GM23338 (cell line): ENCODE measurements around the gene TMIGD2. TPM values are rescaled to one million over a fixed set of nuclear protein-coding genes. Genes with fewer than 3 reads are reported as not detected.

Experiments
- ATAC-seq: fragments of 200-7000 bp; cut with Tn5 transposase; 3 replicates; pipeline ENCODE4 v1.9.1; 2020
- DNase-seq: peaks from one replicate; pipeline ENCODE4 v3.0.0-alpha.2; 2015; ENCODE audit warnings: low spot score
- H2AFZ ChIP-seq: fragments of 200-600 bp; sonication (generic); 2 replicates; pipeline ENCODE4 v1.8.0; 2016; ENCODE audit warnings: antibody characterized with exemption, mild to moderate bottlenecking, moderate library complexity
- H3F3A ChIP-seq: fragments of 200-600 bp; sonication (generic); replicated peaks from 2 replicates; pipeline ENCODE4 v1.8.0; 2017; ENCODE audit warnings: antibody characterized with exemption, mixed run types, low read depth
- H3K27ac ChIP-seq: fragments of 200-600 bp; sonication (generic); 2 replicates; pipeline ENCODE4 v1.6.1; 2016; ENCODE audit warnings: low read depth
- H3K27me3 ChIP-seq: fragments of 200-600 bp; sonication (generic); 2 replicates; pipeline ENCODE4 v1.8.0; 2016; ENCODE audit warnings: mild to moderate bottlenecking, mixed run types, moderate library complexity; ENCODE audit not compliant: insufficient read depth
- H3K36me3 ChIP-seq: fragments of 200-600 bp; sonication (generic); 2 replicates; pipeline ENCODE4 v1.8.0; 2016; ENCODE audit warnings: mild to moderate bottlenecking; ENCODE audit not compliant: insufficient read depth
- H3K4me1 ChIP-seq: fragments of 200-600 bp; sonication (generic); 2 replicates; pipeline ENCODE4 v1.8.0; 2016; ENCODE audit warnings: mild to moderate bottlenecking, moderate library complexity; ENCODE audit not compliant: insufficient read depth
- H3K4me2 ChIP-seq: fragments of 200-600 bp; sonication (generic); 2 replicates; pipeline ENCODE4 v1.7.1; 2017; ENCODE audit warnings: mixed run types
- H3K4me3 ChIP-seq: fragments of 200-600 bp; sonication (generic); 2 replicates; pipeline ENCODE4 v1.6.1; 2016; ENCODE audit warnings: mixed run types
- H3K79me2 ChIP-seq: fragments of 200-600 bp; sonication (generic); replicated peaks from 2 replicates; pipeline ENCODE4 v1.8.0; 2017; ENCODE audit warnings: mild to moderate bottlenecking; ENCODE audit not compliant: insufficient read depth
- H3K9me2 ChIP-seq: fragments of 200-600 bp; sonication (generic); 2 replicates; pipeline ENCODE4 v1.8.0; 2017; ENCODE audit not compliant: insufficient read depth
- H4K20me1 ChIP-seq: fragments of 200-600 bp; sonication (generic); replicated peaks from 2 replicates; pipeline ENCODE4 v1.8.0; 2017; ENCODE audit warnings: mild to moderate bottlenecking; ENCODE audit not compliant: insufficient read depth
- H3K27ac Mint-ChIP-seq: 2 replicates; pipeline ENCODE4 v1.8.0; 2020; ENCODE audit warnings: inconsistent platforms, mild to moderate bottlenecking, moderate library complexity, mixed read lengths
- H3K27me3 Mint-ChIP-seq: 3 replicates; pipeline ENCODE4 v1.8.0; 2022; ENCODE audit warnings: low read depth, mild to moderate bottlenecking, moderate library complexity, mixed read lengths, inconsistent platforms; ENCODE audit not compliant: insufficient read depth, poor library complexity
- H3K36me3 Mint-ChIP-seq: 3 replicates; pipeline ENCODE4 v1.8.0; 2021; ENCODE audit warnings: low read depth, mild to moderate bottlenecking, inconsistent platforms, moderate library complexity, mixed read lengths
- H3K4me1 Mint-ChIP-seq: 3 replicates; pipeline ENCODE4 v1.8.0; 2020; ENCODE audit warnings: mild to moderate bottlenecking, inconsistent platforms, mixed read lengths
- H3K4me3 Mint-ChIP-seq: 3 replicates; pipeline ENCODE4 v1.8.0; 2021; ENCODE audit warnings: moderate library complexity, mild to moderate bottlenecking, inconsistent platforms, mixed read lengths
- H3K9me3 Mint-ChIP-seq: 3 replicates; pipeline ENCODE4 v1.8.0; 2020; ENCODE audit warnings: moderate library complexity, mild to moderate bottlenecking, inconsistent platforms, mixed read lengths
- CREB1 ChIP-seq: fragments of 250-450 bp; sonication (Bioruptor Pico); IDR thresholded peaks from 2 replicates; pipeline ENCODE4 v1.5.0; 2020; ENCODE audit warnings: low read depth, mild to moderate bottlenecking, moderate library complexity
- EZH2phosphoT487 ChIP-seq: fragments of 200-600 bp; sonication (generic); IDR thresholded peaks from one replicate; pipeline ENCODE4 v1.8.1; 2018; ENCODE audit warnings: antibody characterized with exemption; ENCODE audit not compliant: unreplicated experiment
- JUNB ChIP-seq: IDR thresholded peaks from one replicate; pipeline ENCODE4 v1.6.1; 2016; ENCODE audit warnings: antibody characterized with exemption; ENCODE audit not compliant: unreplicated experiment
- POLR2AphosphoS5 ChIP-seq: IDR thresholded peaks from 2 replicates; pipeline ENCODE4 v1.6.1; 2016; ENCODE audit warnings: antibody characterized with exemption, low read depth
- ZNF114 ChIP-seq: fragments of 250-450 bp; sonication (Bioruptor Pico); IDR thresholded peaks from 2 replicates; pipeline ENCODE4 v1.5.0; 2020; ENCODE audit warnings: mild to moderate bottlenecking, moderate library complexity
- ZNF331 ChIP-seq: fragments of 250-450 bp; sonication (Bioruptor Pico); IDR thresholded peaks from 2 replicates; pipeline ENCODE4 v1.5.0; 2020; ENCODE audit warnings: low read depth, mild to moderate bottlenecking, moderate library complexity
- polyA plus RNA-seq: library from polyadenylated mRNA; unstranded; fragments of >200 nt; fragmentation: Nextera tagmentation; extraction: Ambion mirVana; gene quantifications from 2 replicates; pipeline ENCODE4 v1.2.1, GENCODE V29; 2016
- total RNA-seq: library from RNA; depleted of rRNA; stranded (reverse); fragments of >200 nt; shearing (Covaris generic); gene quantifications from 2 replicates; pipeline ENCODE4 v1.2.3, GENCODE V29; 2014
- TF ChIP-seq, protein P1 (sequence below): fragments of 250-450 bp; sonication (Bioruptor Pico); IDR thresholded peaks from 2 replicates; pipeline ENCODE4 v1.5.0; 2020; ENCODE audit warnings: mild to moderate bottlenecking, moderate library complexity
- TF ChIP-seq, protein P2 (sequence below): IDR thresholded peaks from 2 replicates; pipeline ENCODE4 v1.6.1; 2016; ENCODE audit warnings: antibody characterized with exemption

TMIGD2 gene
- total and polyA plus RNA-seq, 2 experiments from 2014 or later = 0.76 to 0.79 TPM

DNA sequence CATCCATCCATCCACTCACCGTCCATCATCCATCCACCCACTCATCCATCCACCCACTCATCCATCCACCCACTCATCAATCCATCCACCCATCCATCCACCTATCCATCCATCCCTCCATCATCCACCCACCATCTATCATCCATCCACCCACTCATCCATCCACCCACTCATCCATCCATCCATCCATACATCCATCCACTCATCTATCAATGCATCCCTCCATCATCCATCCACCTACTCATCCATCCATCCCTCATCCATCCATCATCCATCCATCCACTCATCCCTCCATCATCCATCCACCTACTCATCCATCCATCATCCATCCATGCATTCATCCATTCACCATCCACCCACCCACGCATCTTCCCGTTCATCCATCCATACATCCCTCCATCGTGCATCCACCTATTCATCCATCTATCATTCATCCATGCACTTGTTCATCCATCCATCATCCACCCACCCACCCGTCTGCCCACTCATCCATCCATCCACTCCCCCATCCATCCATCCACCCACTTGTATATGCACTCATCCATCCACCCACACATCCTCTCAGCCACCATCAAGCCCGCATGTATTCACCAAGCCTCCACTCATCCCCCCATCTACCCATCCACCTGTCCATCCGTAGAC is 32.9 kb upstream of the TMIGD2 start (continued):
- TF ChIP-seq, protein P1, sequence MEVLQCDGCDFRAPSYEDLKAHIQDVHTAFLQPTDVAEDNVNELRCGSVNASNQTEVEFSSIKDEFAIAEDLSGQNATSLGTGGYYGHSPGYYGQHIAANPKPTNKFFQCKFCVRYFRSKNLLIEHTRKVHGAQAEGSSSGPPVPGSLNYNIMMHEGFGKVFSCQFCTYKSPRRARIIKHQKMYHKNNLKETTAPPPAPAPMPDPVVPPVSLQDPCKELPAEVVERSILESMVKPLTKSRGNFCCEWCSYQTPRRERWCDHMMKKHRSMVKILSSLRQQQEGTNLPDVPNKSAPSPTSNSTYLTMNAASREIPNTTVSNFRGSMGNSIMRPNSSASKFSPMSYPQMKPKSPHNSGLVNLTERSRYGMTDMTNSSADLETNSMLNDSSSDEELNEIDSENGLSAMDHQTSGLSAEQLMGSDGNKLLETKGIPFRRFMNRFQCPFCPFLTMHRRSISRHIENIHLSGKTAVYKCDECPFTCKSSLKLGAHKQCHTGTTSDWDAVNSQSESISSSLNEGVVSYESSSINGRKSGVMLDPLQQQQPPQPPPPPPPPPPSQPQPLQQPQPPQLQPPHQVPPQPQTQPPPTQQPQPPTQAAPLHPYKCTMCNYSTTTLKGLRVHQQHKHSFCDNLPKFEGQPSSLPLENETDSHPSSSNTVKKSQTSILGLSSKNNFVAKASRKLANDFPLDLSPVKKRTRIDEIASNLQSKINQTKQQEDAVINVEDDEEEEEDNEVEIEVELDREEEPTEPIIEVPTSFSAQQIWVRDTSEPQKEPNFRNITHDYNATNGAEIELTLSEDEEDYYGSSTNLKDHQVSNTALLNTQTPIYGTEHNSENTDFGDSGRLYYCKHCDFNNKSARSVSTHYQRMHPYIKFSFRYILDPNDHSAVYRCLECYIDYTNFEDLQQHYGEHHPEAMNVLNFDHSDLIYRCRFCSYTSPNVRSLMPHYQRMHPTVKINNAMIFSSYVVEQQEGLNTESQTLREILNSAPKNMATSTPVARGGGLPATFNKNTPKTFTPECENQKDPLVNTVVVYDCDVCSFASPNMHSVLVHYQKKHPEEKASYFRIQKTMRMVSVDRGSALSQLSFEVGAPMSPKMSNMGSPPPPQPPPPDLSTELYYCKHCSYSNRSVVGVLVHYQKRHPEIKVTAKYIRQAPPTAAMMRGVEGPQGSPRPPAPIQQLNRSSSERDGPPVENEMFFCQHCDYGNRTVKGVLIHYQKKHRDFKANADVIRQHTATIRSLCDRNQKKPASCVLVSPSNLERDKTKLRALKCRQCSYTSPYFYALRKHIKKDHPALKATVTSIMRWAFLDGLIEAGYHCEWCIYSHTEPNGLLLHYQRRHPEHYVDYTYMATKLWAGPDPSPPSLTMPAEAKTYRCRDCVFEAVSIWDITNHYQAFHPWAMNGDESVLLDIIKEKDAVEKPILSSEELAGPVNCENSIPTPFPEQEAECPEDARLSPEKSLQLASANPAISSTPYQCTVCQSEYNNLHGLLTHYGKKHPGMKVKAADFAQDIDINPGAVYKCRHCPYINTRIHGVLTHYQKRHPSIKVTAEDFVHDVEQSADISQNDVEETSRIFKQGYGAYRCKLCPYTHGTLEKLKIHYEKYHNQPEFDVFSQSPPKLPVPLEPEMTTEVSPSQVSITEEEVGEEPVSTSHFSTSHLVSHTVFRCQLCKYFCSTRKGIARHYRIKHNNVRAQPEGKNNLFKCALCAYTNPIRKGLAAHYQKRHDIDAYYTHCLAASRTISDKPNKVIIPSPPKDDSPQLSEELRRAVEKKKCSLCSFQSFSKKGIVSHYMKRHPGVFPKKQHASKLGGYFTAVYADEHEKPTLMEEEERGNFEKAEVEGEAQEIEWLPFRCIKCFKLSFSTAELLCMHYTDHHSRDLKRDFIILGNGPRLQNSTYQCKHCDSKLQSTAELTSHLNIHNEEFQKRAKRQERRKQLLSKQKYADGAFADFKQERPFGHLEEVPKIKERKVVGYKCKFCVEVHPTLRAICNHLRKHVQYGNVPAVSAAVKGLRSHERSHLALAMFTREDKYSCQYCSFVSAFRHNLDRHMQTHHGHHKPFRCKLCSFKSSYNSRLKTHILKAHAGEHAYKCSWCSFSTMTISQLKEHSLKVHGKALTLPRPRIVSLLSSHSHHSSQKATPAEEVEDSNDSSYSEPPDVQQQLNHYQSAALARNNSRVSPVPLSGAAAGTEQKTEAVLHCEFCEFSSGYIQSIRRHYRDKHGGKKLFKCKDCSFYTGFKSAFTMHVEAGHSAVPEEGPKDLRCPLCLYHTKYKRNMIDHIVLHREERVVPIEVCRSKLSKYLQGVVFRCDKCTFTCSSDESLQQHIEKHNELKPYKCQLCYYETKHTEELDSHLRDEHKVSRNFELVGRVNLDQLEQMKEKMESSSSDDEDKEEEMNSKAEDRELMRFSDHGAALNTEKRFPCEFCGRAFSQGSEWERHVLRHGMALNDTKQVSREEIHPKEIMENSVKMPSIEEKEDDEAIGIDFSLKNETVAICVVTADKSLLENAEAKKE (CRISPR knock-in tag) = no peak
- no peak for TF ChIP-seq JUNB

DNA sequence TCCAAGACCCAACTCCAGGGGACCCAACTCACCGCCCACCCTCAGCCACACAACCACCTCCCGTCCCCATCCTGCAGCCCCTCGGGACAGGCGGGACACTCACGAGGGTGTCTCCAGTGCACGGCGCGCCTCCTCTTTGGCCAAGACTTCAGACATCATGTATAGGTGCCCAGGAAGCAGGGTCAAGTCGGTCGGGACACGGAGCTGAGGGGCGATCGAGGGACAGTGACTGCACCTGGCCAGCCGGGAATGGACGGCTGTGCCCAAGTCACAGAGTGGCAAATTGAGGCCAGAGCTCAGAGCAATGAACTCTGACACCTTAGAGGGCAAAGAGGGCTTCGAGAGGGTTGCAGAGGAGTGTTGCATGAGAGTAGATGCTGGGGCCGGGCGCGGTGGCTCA is 27.7 kb upstream of the TMIGD2 start:
- H3K4me3 ChIP-seq = no peak overlapping the region
- H4K20me1 ChIP-seq = no peaks in the 10 kb centered on the region; the same call in 1 of the 2 replicates
- no peaks in the 10 kb centered on the region for H3K36me3 ChIP-seq
- Mint-ChIP-seq H3K9me3 (no peaks in the 10 kb centered on the region; the same call in 2 of the 3 replicates), H3K4me1 (peaks cover 18% of the 10 kb centered on the region), H3K4me3 (no peak overlapping the region), H3K27me3 (peaks cover 26% of the 10 kb centered on the region), H3K36me3 (peaks cover 18% of the 10 kb centered on the region), H3K27ac (no peak overlapping the region)
- no peaks in the 10 kb centered on the region for H3K27me3 ChIP-seq
- H3K9me2 ChIP-seq = 0 out of 2 replicates have a peak, but pooled peaks cover 2% of the 10 kb centered on the region
- no peak for ATAC-seq
- no peak overlapping the region for H2AFZ ChIP-seq
- peaks cover 3% of the 10 kb centered on the region; the same call in 1 of the 2 replicates for H3K4me1 ChIP-seq
- H3K79me2 ChIP-seq = no peaks in the 10 kb centered on the region
- DNase-seq = no peak
- H3K4me2 ChIP-seq = no peak overlapping the region
- H3F3A ChIP-seq = peaks cover 6% of the 10 kb centered on the region; the same call in 1 of the 2 replicates
- H3K27ac ChIP-seq = no peak overlapping the region
- TF ChIP-seq, protein P2, sequence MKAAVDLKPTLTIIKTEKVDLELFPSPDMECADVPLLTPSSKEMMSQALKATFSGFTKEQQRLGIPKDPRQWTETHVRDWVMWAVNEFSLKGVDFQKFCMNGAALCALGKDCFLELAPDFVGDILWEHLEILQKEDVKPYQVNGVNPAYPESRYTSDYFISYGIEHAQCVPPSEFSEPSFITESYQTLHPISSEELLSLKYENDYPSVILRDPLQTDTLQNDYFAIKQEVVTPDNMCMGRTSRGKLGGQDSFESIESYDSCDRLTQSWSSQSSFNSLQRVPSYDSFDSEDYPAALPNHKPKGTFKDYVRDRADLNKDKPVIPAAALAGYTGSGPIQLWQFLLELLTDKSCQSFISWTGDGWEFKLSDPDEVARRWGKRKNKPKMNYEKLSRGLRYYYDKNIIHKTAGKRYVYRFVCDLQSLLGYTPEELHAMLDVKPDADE = no peak
- TF ChIP-seq, protein P1 (CRISPR knock-in tag) = no peak
- TF ChIP-seq ZNF114 (CRISPR knock-in tag) (no peak), CREB1 (no peak), POLR2AphosphoS5 (no peak), EZH2phosphoT487 (no peak), ZNF331 (no peak), JUNB (no peak)
